GM13976 (cell line): ENCODE measurements around the gene SACM1L.

Experiments
- DNase-seq: peaks from one replicate; pipeline ENCODE4 v3.0.0; 2012; ENCODE audit warnings: low spot score
- CTCF ChIP-seq: IDR thresholded peaks from 2 replicates; pipeline ENCODE4 v1.5.1; 2012; ENCODE audit warnings: borderline replicate concordance, mild to moderate bottlenecking; ENCODE audit not compliant: insufficient read depth; ENCODE audit errors: extremely low read depth, missing control alignments, control extremely low read depth
- in situ Hi-C: fragments of 300-500 bp; cut with MboI; formaldehyde crosslinking; loops from one replicate; pipeline ENCODE4 v1.12.0; 2022; ENCODE audit warnings: low sequenced_read_pairs, mixed read lengths, inconsistent platforms; ENCODE audit not compliant: unreplicated experiment

Gene SACM1L

GRCh38 chr3:45763303-45763675 is 74.1 kb downstream of the SACM1L start:
- in situ Hi-C loops, result loop anchor here (5.0 to 10.0 kb wide), 2 partner anchors 164 to 312 kb away; no protein-coding TSS in a partner anchor
- TF ChIP-seq CTCF, result no peak
- no peak for DNase-seq

- no peak for TF ChIP-seq CTCF
- in situ Hi-C loops, result loop anchor here (10.0 kb wide), 1 partner anchor 309 kb away; no protein-coding TSS in a partner anchor
- no peak for DNase-seq
Measured at GRCh38 chr3:45765266-45765851, 76.2 kb downstream of the SACM1L start.

- in situ Hi-C loops, result loop anchor here (10.0 kb wide), 1 partner anchor 309 kb away; no protein-coding TSS in a partner anchor
- no peak for DNase-seq
- no peak for TF ChIP-seq CTCF
Measured at GRCh38 chr3:45765958-45766357, 76.8 kb downstream of the SACM1L start.

- in situ Hi-C loops, result no loop called here
- TF ChIP-seq CTCF, result no peak
- DNase-seq, result no peak
Measured at GRCh38 chr3:45771166-45771775, 82.1 kb downstream of the SACM1L start.

GRCh38 chr3:45771831-45772230 is 82.6 kb downstream of the SACM1L start:
- in situ Hi-C loops, result no loop called here
- no peak for TF ChIP-seq CTCF
- DNase-seq, result no peak

- in situ Hi-C loops, result no loop called here
- no peak for TF ChIP-seq CTCF
- DNase-seq, result no peak
Measured at GRCh38 chr3:45772341-45773035, 83.3 kb downstream of the SACM1L start.
